Mucosa of rectum (tissue), 2 donors: Measurements from ENCODE around the gene UBE2D4.
A peak's percentile ranks its signal among the peaks of the same experiment; 100 is the strongest.

ENCODE experiments used
- H3K27ac ChIP-seq, 2 donors: one replicate each; pipeline ENCODE4 v1.7.0; 2013; ENCODE audit warnings: inconsistent platforms in 2 of 2, low read depth in 2 of 2, low read length in 2 of 2
- H3K27me3 ChIP-seq, 2 donors: one replicate each; pipeline ENCODE4 v1.7.0; 2013; ENCODE audit warnings: low read length in 2 of 2; ENCODE audit not compliant: control insufficient read depth in 2 of 2, insufficient read depth in 2 of 2
- H3K36me3 ChIP-seq, 2 donors: one replicate each; pipeline ENCODE4 v1.7.0; 2013; ENCODE audit warnings: low read length in 2 of 2; ENCODE audit not compliant: control insufficient read depth in 2 of 2, insufficient read depth in 2 of 2
- H3K4me1 ChIP-seq, 2 donors: one replicate each; pipeline ENCODE4 v1.7.0; 2013; ENCODE audit warnings: low read length in 2 of 2, mild to moderate bottlenecking in 1 of 2; ENCODE audit not compliant: control insufficient read depth in 2 of 2, insufficient read depth in 2 of 2
- H3K4me3 ChIP-seq, 2 donors: one replicate each; pipeline ENCODE4 v1.7.0; 2013; ENCODE audit warnings: low read length in 2 of 2
- H3K9ac ChIP-seq, 2 donors: one replicate each; pipeline ENCODE4 v1.7.0; 2013; ENCODE audit warnings: low read length in 2 of 2, low read depth in 1 of 2, mild to moderate bottlenecking in 1 of 2
- H3K9me3 ChIP-seq, 2 donors: one replicate each; pipeline ENCODE4 v1.7.0; 2013; ENCODE audit warnings: low read length in 2 of 2; ENCODE audit not compliant: control insufficient read depth in 2 of 2
- donor health status: healthy.
- donor health status: Normal muscosa, but diverticular disease.

The UBE2D4 gene

GRCh38 chr7:43938892-43939482 is 12.8 kb downstream of the UBE2D4 start:
- Histone ChIP-seq H3K9ac (no peak overlapping the region), H3K36me3 (no peaks in the 10 kb centered on the region), H3K4me3 (no peak overlapping the region), H3K4me1 (peaks cover 10 to 14% of the 10 kb centered on the region in 2 donors), H3K27ac (no peak overlapping the region), H3K9me3 (no peaks in the 10 kb centered on the region), H3K27me3 (no peaks in the 10 kb centered on the region)

GRCh38 chr7:43942250-43942649 is 16.0 kb downstream of the UBE2D4 start:
- H3K9me3 ChIP-seq = no peaks in the 10 kb centered on the region

GRCh38 chr7:43942997-43943396 is 16.8 kb downstream of the UBE2D4 start:
- peaks cover 0 to 1% of the 10 kb centered on the region in 2 donors for H3K36me3 ChIP-seq
- peak overlapping the region in 1 of 2 donors; percentile 20 for H3K4me3 ChIP-seq
- no peak overlapping the region for H3K9ac ChIP-seq
- H3K27me3 ChIP-seq = no peaks in the 10 kb centered on the region
- peaks cover 10 to 14% of the 10 kb centered on the region in 2 donors for H3K4me1 ChIP-seq
- peak overlapping the region; percentile 32 to 59 for H3K27ac ChIP-seq
- no peaks in the 10 kb centered on the region for H3K9me3 ChIP-seq

More at GRCh38 chr7:43942250-43942649, 16.0 kb downstream of the UBE2D4 start:
- Histone ChIP-seq H3K9ac (no peak overlapping the region), H3K4me1 (peaks cover 10 to 14% of the 10 kb centered on the region in 2 donors), H3K4me3 (no peak overlapping the region), H3K27me3 (no peaks in the 10 kb centered on the region), H3K36me3 (no peaks in the 10 kb centered on the region), H3K27ac (no peak overlapping the region)

- Histone ChIP-seq H3K4me3 (peak overlapping the region in 1 of 2 donors; percentile 20), H3K36me3 (peaks cover 0 to 5% of the 10 kb centered on the region in 2 donors), H3K27ac (peak overlapping the region; percentile 32 to 59)
Observed at GRCh38 chr7:43943417-43944187, 17.4 kb downstream of the UBE2D4 start.

GRCh38 chr7:43944286-43944685 is 18.1 kb downstream of the UBE2D4 start:
- H3K9me3 ChIP-seq = no peaks in the 10 kb centered on the region
- no peak overlapping the region for H3K27ac ChIP-seq
- H3K9ac ChIP-seq = no peak overlapping the region
- H3K27me3 ChIP-seq = no peaks in the 10 kb centered on the region
- no peak overlapping the region for H3K4me3 ChIP-seq
- peaks cover 2 to 11% of the 10 kb centered on the region in 2 donors for H3K36me3 ChIP-seq
- H3K4me1 ChIP-seq = peaks cover 10 to 14% of the 10 kb centered on the region in 2 donors

More at GRCh38 chr7:43943417-43944187, 17.4 kb downstream of the UBE2D4 start:
- Histone ChIP-seq H3K4me1 (peaks cover 10 to 14% of the 10 kb centered on the region in 2 donors), H3K27me3 (no peaks in the 10 kb centered on the region), H3K9me3 (no peaks in the 10 kb centered on the region), H3K9ac (peak overlapping the region in 1 of 2 donors; percentile 11)

GRCh38 chr7:43952028-43952427 is 25.8 kb downstream of the UBE2D4 start:
- H3K27me3 ChIP-seq = no peaks in the 10 kb centered on the region
- no peak overlapping the region for H3K9ac ChIP-seq

GRCh38 chr7:43953071-43953470 is 26.8 kb downstream of the UBE2D4 start:
- no peaks in the 10 kb centered on the region for H3K4me1 ChIP-seq
- H3K36me3 ChIP-seq = peaks cover 15 to 42% of the 10 kb centered on the region in 2 donors
- no peak overlapping the region for H3K4me3 ChIP-seq
- no peak overlapping the region for H3K27ac ChIP-seq
- no peak overlapping the region for H3K9ac ChIP-seq
- no peaks in the 10 kb centered on the region for H3K9me3 ChIP-seq
- no peaks in the 10 kb centered on the region for H3K27me3 ChIP-seq

More at GRCh38 chr7:43952028-43952427, 25.8 kb downstream of the UBE2D4 start:
- no peaks in the 10 kb centered on the region for H3K9me3 ChIP-seq
- no peak overlapping the region for H3K4me3 ChIP-seq
- H3K27ac ChIP-seq = no peak overlapping the region
- peaks cover 15 to 43% of the 10 kb centered on the region in 2 donors for H3K36me3 ChIP-seq
- no peaks in the 10 kb centered on the region for H3K4me1 ChIP-seq

GRCh38 chr7:43954524-43955228 is 28.4 kb downstream of the UBE2D4 start:
- H3K36me3 ChIP-seq = peaks cover 13 to 29% of the 10 kb centered on the region in 2 donors
- H3K4me1 ChIP-seq = no peaks in the 10 kb centered on the region
- H3K27ac ChIP-seq = no peak overlapping the region
- H3K9ac ChIP-seq = no peak overlapping the region
- H3K4me3 ChIP-seq = no peak overlapping the region
- no peaks in the 10 kb centered on the region for H3K27me3 ChIP-seq
- H3K9me3 ChIP-seq = no peaks in the 10 kb centered on the region

- Histone ChIP-seq H3K27ac (no peak overlapping the region), H3K36me3 (peaks cover 5 to 18% of the 10 kb centered on the region in 2 donors), H3K9me3 (no peaks in the 10 kb centered on the region), H3K4me3 (no peak overlapping the region), H3K4me1 (no peaks in the 10 kb centered on the region), H3K27me3 (no peaks in the 10 kb centered on the region), H3K9ac (no peak overlapping the region)
Observed at GRCh38 chr7:43956027-43956426, 29.8 kb downstream of the UBE2D4 start.

GRCh38 chr7:43960933-43961332 is 34.7 kb downstream of the UBE2D4 start:
- no peaks in the 10 kb centered on the region for H3K9me3 ChIP-seq
- H3K9ac ChIP-seq = no peak overlapping the region
- no peaks in the 10 kb centered on the region for H3K4me1 ChIP-seq
- H3K27me3 ChIP-seq = no peaks in the 10 kb centered on the region
- no peak overlapping the region for H3K4me3 ChIP-seq
- H3K36me3 ChIP-seq = no peaks in the 10 kb centered on the region
- H3K27ac ChIP-seq = no peak overlapping the region
